WTC11 (cell line): ENCODE results near the gene ECM2.

ENCODE experiments used
- CREB1 ChIP-seq: sonication (generic); formaldehyde crosslinking; IDR thresholded peaks from 2 replicates; pipeline ENCODE4 v1.8.0; 2023; ENCODE audit warnings: mild to moderate bottlenecking, missing genetic modification reagents
- FOXJ3 ChIP-seq: sonication (generic); formaldehyde crosslinking; IDR thresholded peaks from 2 replicates; pipeline ENCODE4 v1.9.0; 2021; ENCODE audit warnings: missing genetic modification reagents, mild to moderate bottlenecking, borderline replicate concordance
- STAT6 ChIP-seq: sonication (generic); formaldehyde crosslinking; conservative IDR thresholded peaks from 2 replicates; pipeline ENCODE4 v1.8.1; 2023; ENCODE audit warnings: mild to moderate bottlenecking, low read depth, missing genetic modification reagents, moderate library complexity
- ZNF232 ChIP-seq: sonication (generic); formaldehyde crosslinking; IDR thresholded peaks from 2 replicates; pipeline ENCODE4 v1.8.0; 2022; ENCODE audit warnings: mild to moderate bottlenecking, missing genetic modification reagents
- TF ChIP-seq, protein P1 (sequence below): fragments of 200-600 bp; IDR thresholded peaks from 2 replicates; pipeline ENCODE4 v1.8.0; 2022; ENCODE audit warnings: antibody characterized with exemption

DNA sequence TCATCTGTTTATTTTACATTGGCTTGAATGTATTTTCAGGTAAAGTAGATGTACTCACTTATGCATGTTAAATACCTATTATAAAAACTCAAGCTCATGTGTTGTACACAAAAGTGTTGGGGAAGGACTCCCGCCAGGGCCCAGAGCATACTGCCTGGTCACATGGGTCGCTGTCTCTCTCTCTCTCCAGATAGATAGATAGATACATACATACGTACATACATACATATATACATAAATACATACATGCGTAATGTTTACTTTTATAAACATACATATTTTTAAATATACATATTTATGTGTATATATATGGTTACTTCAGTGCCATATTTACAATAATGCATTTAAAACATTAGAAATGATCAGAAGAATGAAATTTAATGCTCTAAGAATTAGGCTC lies 78.2 kb downstream of the ECM2 start:
- no peak for TF ChIP-seq STAT6 (CRISPR knock-in tag)
- no peak for TF ChIP-seq FOXJ3 (CRISPR knock-in tag)
- no peak for TF ChIP-seq ZNF232 (CRISPR knock-in tag)
- TF ChIP-seq, protein P1, sequence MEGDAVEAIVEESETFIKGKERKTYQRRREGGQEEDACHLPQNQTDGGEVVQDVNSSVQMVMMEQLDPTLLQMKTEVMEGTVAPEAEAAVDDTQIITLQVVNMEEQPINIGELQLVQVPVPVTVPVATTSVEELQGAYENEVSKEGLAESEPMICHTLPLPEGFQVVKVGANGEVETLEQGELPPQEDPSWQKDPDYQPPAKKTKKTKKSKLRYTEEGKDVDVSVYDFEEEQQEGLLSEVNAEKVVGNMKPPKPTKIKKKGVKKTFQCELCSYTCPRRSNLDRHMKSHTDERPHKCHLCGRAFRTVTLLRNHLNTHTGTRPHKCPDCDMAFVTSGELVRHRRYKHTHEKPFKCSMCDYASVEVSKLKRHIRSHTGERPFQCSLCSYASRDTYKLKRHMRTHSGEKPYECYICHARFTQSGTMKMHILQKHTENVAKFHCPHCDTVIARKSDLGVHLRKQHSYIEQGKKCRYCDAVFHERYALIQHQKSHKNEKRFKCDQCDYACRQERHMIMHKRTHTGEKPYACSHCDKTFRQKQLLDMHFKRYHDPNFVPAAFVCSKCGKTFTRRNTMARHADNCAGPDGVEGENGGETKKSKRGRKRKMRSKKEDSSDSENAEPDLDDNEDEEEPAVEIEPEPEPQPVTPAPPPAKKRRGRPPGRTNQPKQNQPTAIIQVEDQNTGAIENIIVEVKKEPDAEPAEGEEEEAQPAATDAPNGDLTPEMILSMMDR, result no peak
- no peak for TF ChIP-seq CREB1 (CRISPR knock-in tag)
